Brain pericyte (primary cell): Measurements from ENCODE around the gene SLC2A4.
A peak's percentile ranks its signal among the peaks of the same experiment; 100 is the strongest.

Experiments used
- DNase-seq: peaks from one replicate; pipeline ENCODE4 v3.0.0-alpha.2; 2012; ENCODE audit warnings: low read depth, low spot score

SLC2A4 gene

DNA sequence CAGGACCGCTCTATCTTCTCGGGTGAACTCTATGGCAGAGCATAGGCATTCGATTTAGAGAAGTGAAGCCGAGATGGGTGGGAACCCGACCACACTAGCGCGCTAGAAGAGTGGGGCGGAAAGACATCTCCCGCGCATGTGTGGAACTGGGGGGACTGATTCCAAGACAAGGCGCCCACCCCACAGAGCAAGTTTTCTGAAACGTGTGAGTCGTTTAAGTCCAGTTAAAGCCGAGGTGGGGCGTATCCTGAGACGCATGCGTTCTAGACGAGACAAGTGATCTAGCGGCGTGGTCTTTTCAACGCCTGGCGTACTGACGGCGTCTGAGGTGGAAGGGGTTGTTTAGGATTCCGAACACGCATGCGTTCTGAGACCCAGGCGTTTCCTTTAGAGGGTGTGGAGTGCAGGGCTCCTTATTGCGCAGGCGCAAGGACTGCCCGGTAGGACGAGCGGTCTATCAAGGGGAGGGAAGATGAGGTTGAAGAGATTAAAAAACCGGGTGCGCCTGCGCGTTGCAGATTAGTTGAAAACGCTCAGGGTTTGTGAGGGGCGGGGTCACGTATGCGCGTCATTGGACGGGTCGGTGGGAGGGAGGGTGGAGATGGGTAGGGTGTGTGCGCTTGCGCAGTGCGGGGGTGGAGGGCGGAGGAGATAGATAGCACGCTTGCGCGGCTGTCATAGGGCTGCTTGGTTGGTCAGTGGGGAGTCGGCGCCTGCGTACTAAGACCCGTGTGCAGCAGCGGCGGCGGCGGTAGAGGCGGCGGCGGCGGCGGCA is 25.6 kb downstream of the SLC2A4 start, which contains the start of gene EIF5A:
TSS of gene EIF5A (plus strand) at position 718 of the 775 bp plus-strand sequence. CDS start 2,008 bp downstream, outside the sequence.
- DNase-seq: peak; percentile 100

- no peak for DNase-seq
Observed at GRCh38 chr17:7307686-7308624, 26.4 kb downstream of the SLC2A4 start.

DNA sequence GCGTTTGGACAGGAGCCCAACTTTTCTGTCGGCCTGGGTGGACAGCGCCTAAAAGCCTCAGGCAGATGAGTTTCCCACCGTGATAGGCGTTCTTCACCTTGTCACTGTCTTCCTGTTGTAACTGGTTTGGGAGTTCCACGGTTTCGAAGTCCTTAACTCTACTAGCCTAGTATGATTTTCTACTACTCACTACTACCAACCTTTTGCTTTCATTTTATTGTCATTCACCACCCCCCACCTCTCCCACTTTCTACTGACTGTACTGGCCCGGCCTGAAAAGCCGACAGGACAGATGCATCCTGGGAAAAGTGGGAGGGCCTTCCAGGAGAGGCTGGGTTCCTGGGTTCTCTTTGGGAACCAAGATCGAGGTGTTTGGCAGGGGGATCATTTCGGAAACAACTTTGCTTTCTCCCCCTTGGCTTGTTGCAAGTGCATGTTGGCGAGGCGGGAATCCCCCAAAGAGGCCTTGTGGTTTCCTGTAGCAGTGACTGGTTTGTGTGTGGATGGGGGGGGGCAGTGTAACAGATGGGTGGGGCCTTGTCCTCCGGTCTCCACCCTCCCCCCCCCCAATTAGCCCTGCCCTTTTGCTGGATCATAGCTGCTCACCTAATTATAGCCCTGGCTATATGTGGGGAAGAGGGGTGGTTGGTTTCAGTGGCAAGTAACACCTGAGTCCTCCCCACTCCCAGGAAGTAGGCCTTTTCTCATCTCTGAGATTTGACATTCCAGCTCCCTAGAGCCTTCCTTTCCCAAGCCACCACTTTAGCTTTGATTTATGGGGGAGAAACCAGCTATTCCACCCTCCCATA is 27.3 kb downstream of the SLC2A4 start:
- peak; percentile 53 for DNase-seq

DNA sequence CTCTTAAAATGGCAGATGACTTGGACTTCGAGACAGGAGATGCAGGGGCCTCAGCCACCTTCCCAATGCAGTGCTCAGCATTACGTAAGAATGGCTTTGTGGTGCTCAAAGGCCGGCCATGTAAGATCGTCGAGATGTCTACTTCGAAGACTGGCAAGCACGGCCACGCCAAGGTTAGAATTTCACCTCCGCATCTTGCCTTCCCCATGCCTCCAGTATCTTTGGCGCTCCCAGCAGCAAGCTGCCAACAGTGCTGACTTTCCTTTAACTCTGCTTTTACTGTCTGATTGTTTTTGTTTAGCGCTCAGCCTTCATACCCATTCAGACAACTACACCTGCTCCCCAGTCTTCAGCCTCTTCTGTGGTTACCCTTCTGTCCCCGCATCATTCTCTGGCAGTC is 28.1 kb downstream of the SLC2A4 start:
- DNase-seq: no peak

DNA sequence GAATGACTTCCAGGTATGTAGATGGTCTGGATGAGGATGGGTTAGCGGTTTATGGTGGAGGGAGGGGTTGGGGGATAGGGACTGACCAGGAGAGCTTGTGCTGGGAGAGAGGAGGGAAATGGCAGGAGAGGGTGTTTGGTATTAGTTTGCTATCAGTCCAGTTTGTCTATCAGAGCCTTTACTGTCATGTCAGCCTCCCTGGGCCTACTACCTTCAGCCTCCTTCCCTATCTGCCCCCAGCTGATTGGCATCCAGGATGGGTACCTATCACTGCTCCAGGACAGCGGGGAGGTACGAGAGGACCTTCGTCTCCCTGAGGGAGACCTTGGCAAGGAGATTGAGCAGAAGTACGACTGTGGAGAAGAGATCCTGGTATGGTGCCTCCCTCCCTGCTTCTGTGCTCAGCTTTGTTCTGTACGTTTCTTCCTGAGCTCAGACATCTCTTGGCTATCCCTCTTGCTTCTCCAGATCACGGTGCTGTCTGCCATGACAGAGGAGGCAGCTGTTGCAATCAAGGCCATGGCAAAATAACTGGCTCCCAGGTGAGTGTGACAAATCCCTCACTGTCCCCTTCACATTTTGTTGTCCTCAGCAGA is 29.7 kb downstream of the SLC2A4 start:
- DNase-seq: no peak

- DNase-seq: no peak
Observed at GRCh38 chr17:7312432-7313087, 31.0 kb downstream of the SLC2A4 start.

GRCh38 chr17:7313088-7313889 is 31.8 kb downstream of the SLC2A4 start:
- DNase-seq: no peak

- no peak for DNase-seq
Observed at GRCh38 chr17:7313890-7314718, 32.6 kb downstream of the SLC2A4 start.

GRCh38 chr17:7314719-7315569 is 33.4 kb downstream of the SLC2A4 start, which contains the start of gene GPS2:
TSS of gene GPS2 (minus strand) at chr17:7315360. CDS start at chr17:7315052, 308 bp downstream.
- DNase-seq: no peak

GRCh38 chr17:7315570-7316235 is 34.2 kb downstream of the SLC2A4 start:
- DNase-seq: no peak

- no peak for DNase-seq
Observed at GRCh38 chr17:7317161-7317803, 35.8 kb downstream of the SLC2A4 start.

DNA sequence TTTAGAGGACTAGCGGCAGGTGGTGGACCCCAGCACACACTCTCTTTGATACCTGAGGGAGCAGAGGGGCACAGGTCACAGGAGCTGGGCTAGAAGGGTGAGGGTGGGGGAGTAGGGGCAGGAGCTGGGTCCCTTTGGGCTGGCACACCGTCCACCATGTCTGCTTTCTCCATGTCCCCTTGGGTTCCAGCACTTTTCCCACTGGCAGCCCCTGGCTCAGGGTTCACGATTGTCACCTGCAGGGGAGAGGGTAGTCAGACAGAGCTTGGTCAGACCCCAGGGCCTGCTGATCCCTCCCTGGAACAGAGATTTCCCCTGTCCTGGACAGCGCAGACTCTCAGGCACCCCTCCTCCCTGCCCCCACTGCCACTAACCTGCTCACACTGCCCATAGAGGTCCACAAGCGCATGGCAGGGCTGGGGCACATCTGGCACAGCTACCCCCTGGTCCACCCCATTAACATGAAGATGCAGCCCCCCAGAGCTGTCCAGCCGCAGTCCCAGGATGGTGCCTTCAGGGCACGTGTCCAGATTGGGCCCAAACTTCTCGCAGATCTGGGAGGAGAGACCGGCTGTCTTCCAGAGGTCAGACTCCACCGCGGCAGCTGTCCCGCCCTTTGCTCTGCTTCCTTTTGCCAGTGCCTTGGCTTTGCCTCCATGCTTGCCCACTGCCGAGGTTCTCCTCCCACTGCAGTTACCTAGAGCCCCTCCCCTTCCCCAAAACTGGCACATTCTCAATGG is 36.8 kb downstream of the SLC2A4 start:
- no peak for DNase-seq

- DNase-seq: no peak
Observed at GRCh38 chr17:7321466-7321865, 39.9 kb downstream of the SLC2A4 start.

GRCh38 chr17:7322520-7323194 is 41.1 kb downstream of the SLC2A4 start:
- no peak for DNase-seq

DNA sequence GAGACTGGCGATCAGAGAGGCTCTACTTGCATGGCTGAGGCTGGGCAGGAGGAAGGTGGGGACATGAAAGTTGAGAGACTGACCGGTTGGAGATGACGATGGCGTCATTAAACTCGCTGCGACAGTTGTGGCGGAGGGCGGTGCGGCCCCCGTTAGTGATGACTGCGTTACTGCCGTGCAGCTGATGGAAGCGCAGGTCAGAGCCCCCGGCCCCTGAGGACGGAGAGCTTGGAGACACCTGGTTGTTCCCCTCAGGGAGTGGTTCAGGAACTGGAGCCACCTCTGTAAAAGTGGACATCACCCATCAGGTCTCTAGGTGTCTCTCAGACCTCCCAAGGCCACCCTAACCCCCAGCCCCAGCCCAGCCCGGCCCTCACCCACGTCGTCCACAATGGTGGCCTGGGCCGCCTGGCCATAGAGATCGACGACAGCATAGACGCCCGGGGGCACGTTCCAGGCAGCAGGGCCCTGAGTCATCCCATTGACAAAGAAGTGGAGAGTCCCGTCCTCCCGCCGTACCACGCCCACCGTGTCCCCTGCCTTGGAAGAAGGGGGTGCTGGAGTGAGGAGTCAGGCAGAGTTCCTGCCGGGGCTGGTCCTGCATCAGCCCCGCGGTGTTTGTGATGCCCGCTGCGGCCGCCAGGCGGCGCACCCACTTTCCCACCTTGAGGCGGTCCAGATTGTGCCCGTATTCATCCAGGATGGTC is 42.4 kb downstream of the SLC2A4 start:
- DNase-seq: no peak
